Measurements from ENCODE around the gene WDR33.

The WDR33 gene

DNA sequence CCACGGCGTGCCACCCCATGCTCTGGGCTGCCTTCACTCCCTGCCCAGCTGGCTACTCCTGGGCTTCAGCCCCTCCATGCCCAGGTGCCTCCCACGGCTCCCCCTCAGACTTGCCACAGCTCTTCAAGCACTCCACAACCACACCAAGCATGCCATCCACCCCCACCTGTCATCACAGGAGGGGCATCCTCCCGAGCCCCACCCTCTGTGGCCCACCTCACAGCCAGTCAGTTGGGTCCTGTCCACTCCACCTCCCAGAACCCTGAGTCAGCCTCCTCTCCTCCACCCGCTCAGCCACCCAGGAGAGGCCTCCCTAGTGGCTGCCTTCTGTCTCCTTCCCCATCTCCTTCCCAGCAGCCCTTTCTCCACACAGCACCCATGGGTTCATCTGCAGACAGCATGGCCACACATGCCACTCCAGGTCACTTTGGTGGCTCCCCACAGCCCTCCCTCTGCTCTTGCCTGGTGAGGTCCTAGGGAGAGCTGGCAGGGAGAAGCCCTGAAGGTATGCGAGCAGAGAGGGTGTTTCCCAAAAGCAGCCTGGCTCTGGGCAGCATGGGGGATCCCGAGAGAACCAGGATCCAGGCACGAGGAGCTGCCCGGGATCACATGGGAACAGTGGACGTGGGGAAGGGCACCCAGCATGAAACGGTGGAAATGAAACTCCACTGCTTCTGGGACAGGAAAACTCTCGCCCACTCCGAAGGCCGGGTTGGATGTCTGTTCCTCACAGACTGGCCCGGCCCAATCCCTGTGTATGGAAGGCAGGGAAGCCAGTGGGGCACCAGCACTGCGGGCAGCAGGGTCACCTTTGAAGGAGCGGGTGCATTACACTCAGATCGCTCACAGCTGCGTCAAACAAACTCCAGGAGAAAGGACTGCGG is 138.4 kb downstream of the WDR33 start:
- TF ChIP-seq, protein P1, sequence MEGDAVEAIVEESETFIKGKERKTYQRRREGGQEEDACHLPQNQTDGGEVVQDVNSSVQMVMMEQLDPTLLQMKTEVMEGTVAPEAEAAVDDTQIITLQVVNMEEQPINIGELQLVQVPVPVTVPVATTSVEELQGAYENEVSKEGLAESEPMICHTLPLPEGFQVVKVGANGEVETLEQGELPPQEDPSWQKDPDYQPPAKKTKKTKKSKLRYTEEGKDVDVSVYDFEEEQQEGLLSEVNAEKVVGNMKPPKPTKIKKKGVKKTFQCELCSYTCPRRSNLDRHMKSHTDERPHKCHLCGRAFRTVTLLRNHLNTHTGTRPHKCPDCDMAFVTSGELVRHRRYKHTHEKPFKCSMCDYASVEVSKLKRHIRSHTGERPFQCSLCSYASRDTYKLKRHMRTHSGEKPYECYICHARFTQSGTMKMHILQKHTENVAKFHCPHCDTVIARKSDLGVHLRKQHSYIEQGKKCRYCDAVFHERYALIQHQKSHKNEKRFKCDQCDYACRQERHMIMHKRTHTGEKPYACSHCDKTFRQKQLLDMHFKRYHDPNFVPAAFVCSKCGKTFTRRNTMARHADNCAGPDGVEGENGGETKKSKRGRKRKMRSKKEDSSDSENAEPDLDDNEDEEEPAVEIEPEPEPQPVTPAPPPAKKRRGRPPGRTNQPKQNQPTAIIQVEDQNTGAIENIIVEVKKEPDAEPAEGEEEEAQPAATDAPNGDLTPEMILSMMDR (IDR thresholded peaks at IDR 0.05; ENCODE audit: low read length, missing control alignments), result no peak
- no peak overlapping the region for H3K4me3 ChIP-seq (replicated peaks; ENCODE audit: low read depth, low read length)
- DNase-seq (ENCODE audit: low read depth), result no peak

DNA sequence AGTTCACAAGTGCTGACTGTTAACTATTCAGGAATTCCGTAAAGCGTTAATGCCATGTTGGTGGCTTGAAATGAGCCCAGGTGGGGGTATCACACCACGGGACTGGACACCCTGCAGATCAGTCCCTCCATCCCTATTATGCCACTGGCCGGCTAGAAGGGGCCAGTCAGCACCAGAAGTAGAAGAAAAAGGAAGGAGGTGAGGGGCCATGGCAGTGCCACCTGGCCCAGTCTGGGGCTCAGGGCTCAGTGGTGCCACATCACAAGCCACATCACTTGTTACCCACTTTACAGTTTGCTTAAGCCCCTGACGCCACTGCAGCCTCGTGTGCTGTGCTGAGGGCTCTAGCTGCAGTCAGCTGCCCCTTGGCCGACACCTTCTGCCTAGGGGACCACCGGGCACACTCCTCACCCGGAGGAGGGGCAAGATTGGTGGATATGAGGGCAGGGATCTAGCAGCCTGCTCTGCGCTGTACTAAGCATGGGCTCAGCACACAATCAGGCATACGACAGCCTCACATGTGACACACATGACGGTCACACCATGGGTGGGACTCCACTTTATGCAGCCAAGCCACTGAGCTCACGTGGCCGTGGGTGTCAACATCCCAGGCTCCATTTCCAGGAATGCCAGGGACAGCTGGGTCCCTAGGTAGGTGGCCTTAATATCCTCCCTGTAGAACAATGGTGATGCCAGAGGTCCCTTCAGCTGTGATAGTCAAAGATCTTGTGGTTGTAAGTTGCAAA is 139.2 kb downstream of the WDR33 start:
- no peak overlapping the region for H3K4me3 ChIP-seq (replicated peaks; ENCODE audit: low read depth, low read length)

DNA sequence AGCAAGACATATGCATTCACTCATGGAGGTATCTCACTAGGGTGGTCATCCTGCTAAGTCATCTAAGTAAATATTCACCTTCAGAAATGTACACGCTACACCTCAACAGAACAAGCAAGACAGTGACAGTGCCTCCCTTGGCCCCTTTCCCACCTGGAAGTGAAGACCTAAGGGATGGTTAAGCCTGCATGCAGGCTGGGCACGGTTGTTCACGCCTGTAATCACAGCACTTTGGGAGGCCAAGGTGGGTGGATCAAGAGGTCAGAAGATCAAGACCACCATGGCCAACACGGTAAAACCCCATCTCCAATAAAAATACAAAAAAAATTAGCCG is 140.0 kb downstream of the WDR33 start:
- DNase-seq (ENCODE audit: low read depth), result no peak
- H3K4me3 ChIP-seq (replicated peaks; ENCODE audit: low read depth, low read length), result no peak overlapping the region
- TF ChIP-seq, protein P1 (IDR thresholded peaks at IDR 0.05; ENCODE audit: low read length, missing control alignments), result no peak

More for the DNA sequence above, 139.2 kb downstream of the WDR33 start:
- TF ChIP-seq, protein P1 (IDR thresholded peaks at IDR 0.05; ENCODE audit: low read length, missing control alignments), result no peak
- DNase-seq (ENCODE audit: low read depth), result no peak

DNA sequence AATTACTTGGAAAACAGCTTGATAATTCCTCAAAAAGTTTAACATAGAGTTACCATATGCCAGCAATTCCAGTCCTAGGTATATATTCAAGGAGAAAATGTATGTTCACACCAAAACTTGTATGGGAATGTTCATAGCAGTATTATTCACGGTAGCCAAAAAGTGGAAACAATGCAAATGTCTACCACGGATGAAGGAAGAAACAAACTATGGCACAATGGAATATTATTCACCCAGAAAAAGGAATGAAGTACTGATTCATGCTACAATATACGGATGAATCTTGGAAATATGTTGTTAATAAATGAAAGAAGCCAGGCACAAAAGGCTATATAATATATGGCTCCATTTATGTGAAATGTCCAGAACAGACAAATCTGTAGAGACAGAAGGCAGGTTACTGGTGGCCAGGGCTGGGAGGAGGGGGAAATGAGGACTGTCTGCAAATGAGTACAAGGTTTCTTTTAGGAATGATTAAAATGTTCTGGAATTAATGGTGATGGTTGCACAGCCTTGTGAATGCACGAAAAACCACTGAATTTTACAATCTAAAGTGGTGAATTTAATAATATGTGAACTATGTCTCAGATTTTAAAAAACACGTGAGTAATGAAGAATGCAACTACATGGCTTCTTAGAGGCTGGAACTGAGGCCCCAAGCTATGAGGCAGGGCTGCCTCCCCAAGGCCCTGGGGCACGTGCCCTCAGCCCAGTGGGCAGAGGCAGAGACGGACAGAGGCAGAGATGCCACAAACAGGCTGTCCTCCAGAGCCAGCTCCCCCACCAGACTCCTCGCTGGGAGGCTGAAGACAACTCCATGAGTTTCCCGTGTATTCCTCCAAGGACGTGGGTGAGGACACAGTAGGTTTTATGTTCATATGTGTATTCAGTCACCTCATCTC is 140.7 kb downstream of the WDR33 start:
- no peak for DNase-seq (ENCODE audit: low read depth)
- no peak overlapping the region for H3K4me3 ChIP-seq (replicated peaks; ENCODE audit: low read depth, low read length)
- TF ChIP-seq, protein P1 (IDR thresholded peaks at IDR 0.05; ENCODE audit: low read length, missing control alignments), result no peak

DNA sequence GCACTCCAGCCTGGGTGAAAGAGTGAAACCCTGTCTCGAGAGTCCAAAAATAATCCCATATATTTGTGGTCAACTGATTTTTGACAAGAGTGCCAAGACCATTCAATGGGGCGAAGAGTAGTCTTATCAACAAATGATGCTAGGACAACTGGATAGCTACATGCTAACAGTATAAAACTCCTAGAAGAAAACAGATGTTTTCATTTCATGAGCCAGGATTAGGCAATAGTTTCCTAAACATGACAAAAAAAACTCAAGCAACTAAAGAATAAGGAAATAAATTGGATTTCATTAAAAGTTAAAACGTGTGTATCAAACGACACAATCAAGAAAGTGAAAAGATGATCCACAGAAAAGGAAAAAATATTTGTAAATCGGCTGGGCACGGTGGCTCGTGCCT is 141.9 kb downstream of the WDR33 start:
- DNase-seq (ENCODE audit: low read depth), result peak; percentile 21
- TF ChIP-seq, protein P1 (IDR thresholded peaks at IDR 0.05; ENCODE audit: low read length, missing control alignments), result no peak
- no peak overlapping the region for H3K4me3 ChIP-seq (replicated peaks; ENCODE audit: low read depth, low read length)

DNA sequence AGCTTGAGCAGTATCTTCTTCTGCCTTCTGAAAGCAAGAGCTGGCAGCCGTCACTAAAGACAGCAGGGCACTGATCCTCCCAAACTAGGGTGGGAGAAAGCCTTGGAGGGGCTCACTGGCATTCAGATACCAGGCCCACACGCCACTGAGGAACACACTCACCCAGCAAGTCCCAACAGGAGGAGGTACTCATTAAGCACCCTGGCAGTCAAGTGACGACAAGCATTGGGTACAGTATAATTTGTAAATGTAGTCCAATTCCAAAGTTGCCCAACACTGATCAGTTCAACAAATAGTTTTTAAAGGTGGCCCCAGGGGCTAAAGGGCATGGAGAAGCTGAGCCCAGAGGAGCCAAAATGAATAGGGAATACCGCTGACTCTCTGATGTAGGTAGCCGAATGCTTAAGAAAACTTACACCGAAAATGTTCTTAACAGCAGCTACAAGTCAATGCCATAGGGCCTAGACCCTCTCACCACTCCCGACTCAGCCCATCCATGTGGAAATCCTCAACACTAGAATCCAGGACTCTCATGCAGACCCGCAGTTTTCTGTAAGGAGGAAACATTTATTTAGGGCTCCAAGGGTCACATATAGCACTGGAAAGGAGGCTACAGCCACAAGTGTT is 145.6 kb downstream of the WDR33 start:
- TF ChIP-seq, protein P1 (IDR thresholded peaks at IDR 0.05; ENCODE audit: low read length, missing control alignments), result no peak

More for the DNA sequence above, 145.6 kb downstream of the WDR33 start:
- no peak for DNase-seq (ENCODE audit: low read depth)
- no peak overlapping the region for H3K4me3 ChIP-seq (replicated peaks; ENCODE audit: low read depth, low read length)
